Liver (tissue), 9 donors: ENCODE data around the gene DNAJB4. TPM values are rescaled to one million over a fixed set of nuclear protein-coding genes. Genes with fewer than 3 reads are reported as not detected.

ENCODE experiments used
- DNase-seq: peaks from one replicate; pipeline ENCODE4 v3.0.0-alpha.2; 2017; ENCODE audit warnings: low spot score
- H3K27ac ChIP-seq, 2 donors: one replicate each; pipeline ENCODE4 v1.7.0; 2013; ENCODE audit warnings: inconsistent platforms in 2 of 2, low read length in 2 of 2, control low read depth in 1 of 2, low read depth in 1 of 2, mild to moderate bottlenecking in 1 of 2
- H3K27me3 ChIP-seq, 4 donors: one replicate each; pipeline versions ENCODE4 v1.6.1 to v1.7.0; 2013; ENCODE audit warnings: low read length in 3 of 4, inconsistent platforms in 1 of 4, mild to moderate bottlenecking in 1 of 4, moderate library complexity in 1 of 4; ENCODE audit not compliant: control insufficient read depth in 4 of 4, insufficient read depth in 4 of 4
- H3K36me3 ChIP-seq, 4 donors: one replicate each; pipeline versions ENCODE4 v1.6.1 to v1.7.0; 2013; ENCODE audit warnings: low read length in 3 of 4, mild to moderate bottlenecking in 3 of 4, low read depth in 1 of 4, moderate library complexity in 1 of 4; ENCODE audit not compliant: control insufficient read depth in 4 of 4, insufficient read depth in 3 of 4
- H3K4me1 ChIP-seq, 4 donors: one replicate each; pipeline versions ENCODE4 v1.6.1 to v1.7.0; 2013; ENCODE audit warnings: low read length in 3 of 4, mild to moderate bottlenecking in 3 of 4, moderate library complexity in 1 of 4; ENCODE audit not compliant: control insufficient read depth in 4 of 4, insufficient read depth in 4 of 4
- H3K4me3 ChIP-seq, 3 donors: one replicate each; pipeline versions ENCODE4 v1.6.1 to v1.7.0; 2013; ENCODE audit warnings: low read length in 3 of 3, control low read depth in 1 of 3, low read depth in 1 of 3, mild to moderate bottlenecking in 1 of 3
- H3K9ac ChIP-seq, 2 donors: one replicate each; pipeline ENCODE4 v1.7.0; 2013; ENCODE audit warnings: low read length in 2 of 2, mild to moderate bottlenecking in 2 of 2, moderate library complexity in 2 of 2, control low read depth in 1 of 2, low read depth in 1 of 2
- H3K9me3 ChIP-seq, 4 donors: one replicate each; pipeline versions ENCODE4 v1.6.1 to v1.7.0; 2013; ENCODE audit warnings: low read length in 3 of 4; ENCODE audit not compliant: control insufficient read depth in 4 of 4
- EGR1 ChIP-seq, 2 donors: IDR thresholded peaks; 2 replicates each; pipeline ENCODE4 v1.6.1; 2016 to 2018; ENCODE audit warnings: antibody characterized with exemption in 2 of 2, low read depth in 2 of 2
- FOXA1 ChIP-seq: IDR thresholded peaks from 2 replicates; pipeline ENCODE4 v1.6.1; 2016; ENCODE audit warnings: antibody characterized with exemption
- FOXA2 ChIP-seq: IDR thresholded peaks from 2 replicates; pipeline ENCODE4 v1.6.1; 2016; ENCODE audit warnings: antibody characterized with exemption
- GABPA ChIP-seq, 2 donors: IDR thresholded peaks in 1 of 2; conservative IDR thresholded peaks in 1 of 2; 2 replicates each; pipeline ENCODE4 v1.6.1; 2016; ENCODE audit warnings: antibody characterized with exemption in 2 of 2, mild to moderate bottlenecking in 1 of 2, moderate library complexity in 1 of 2
- HNF4A ChIP-seq, 2 donors: conservative IDR thresholded peaks; 2 replicates each; pipeline ENCODE4 v1.6.1; 2016; ENCODE audit warnings: antibody characterized with exemption in 2 of 2, mild to moderate bottlenecking in 2 of 2
- HNF4G ChIP-seq: IDR thresholded peaks from 2 replicates; pipeline ENCODE4 v1.6.1; 2016; ENCODE audit warnings: antibody characterized with exemption
- JUND ChIP-seq, 2 donors: IDR thresholded peaks; 2 replicates each; pipeline ENCODE4 v1.6.1; 2016; ENCODE audit warnings: antibody characterized with exemption in 2 of 2
- NR2F2 ChIP-seq: IDR thresholded peaks from 2 replicates; pipeline ENCODE4 v1.6.1; 2016; ENCODE audit warnings: antibody characterized with exemption
- RAD21 ChIP-seq, 2 donors: IDR thresholded peaks; 2 replicates each; pipeline ENCODE4 v1.6.1; 2016; ENCODE audit warnings: antibody characterized with exemption in 2 of 2, mild to moderate bottlenecking in 2 of 2
- SP1 ChIP-seq: IDR thresholded peaks from 2 replicates; pipeline ENCODE4 v1.6.1; 2018; ENCODE audit warnings: antibody characterized with exemption, mild to moderate bottlenecking
- YY1 ChIP-seq: IDR thresholded peaks from 2 replicates; pipeline ENCODE4 v1.6.1; 2016; ENCODE audit warnings: antibody characterized with exemption, mild to moderate bottlenecking
- WGBS: extraction: QIAGEN DNeasy Blood & Tissue Kit; methylation state at CpG from one replicate; pipeline ENCODE4 v1.1.7; 2013; 5-methylcytosine and 5-hydroxymethylcytosine counted together
- polyA plus RNA-seq, 2 donors: library from polyadenylated mRNA; stranded (reverse) in 1 of 2; unstranded in 1 of 2; fragments of 200-250 nt in 1 of 2; fragments of >200 nt in 1 of 2; fragmentation: Nextera tagmentation in 1 of 2; extraction: Ambion mirVana in 1 of 2; gene quantifications; one replicate each; pipeline versions ENCODE4 v1.2.1 to v1.2.3, GENCODE V29; 2013 to 2015
- total RNA-seq, 2 donors: library from RNA; depleted of rRNA; stranded (reverse); fragments of >200 nt; gene quantifications; one replicate each; pipeline ENCODE4 v1.2.3, GENCODE V29; 2014
- TF ChIP-seq, protein P1 (sequence below): IDR thresholded peaks from 2 replicates; pipeline ENCODE4 v1.6.1; 2016; ENCODE audit warnings: antibody characterized with exemption
- TF ChIP-seq, protein P2 (sequence below): fragments of 150-350 bp; IDR thresholded peaks from 2 replicates; pipeline ENCODE4 v1.5.1; 2017; ENCODE audit warnings: improper control_type of control experiment, low read depth, low read length; ENCODE audit not compliant: missing input control
- TF ChIP-seq, protein P3 (sequence below): IDR thresholded peaks from 2 replicates; pipeline ENCODE4 v1.6.1; 2016; ENCODE audit warnings: antibody characterized with exemption
- TF ChIP-seq, protein P4 (sequence below): IDR thresholded peaks from 2 replicates; pipeline ENCODE4 v1.6.1; 2016; ENCODE audit warnings: antibody characterized with exemption
- donor health status: healthy.
- donor health status: healthy.
- donor health status: healthy.
- donor health status: healthy.
- donor health status: healthy.

Gene DNAJB4
- total and polyA plus RNA-seq, 4 donors, result 5.7 to 21.6 (median 10.0) TPM

DNA sequence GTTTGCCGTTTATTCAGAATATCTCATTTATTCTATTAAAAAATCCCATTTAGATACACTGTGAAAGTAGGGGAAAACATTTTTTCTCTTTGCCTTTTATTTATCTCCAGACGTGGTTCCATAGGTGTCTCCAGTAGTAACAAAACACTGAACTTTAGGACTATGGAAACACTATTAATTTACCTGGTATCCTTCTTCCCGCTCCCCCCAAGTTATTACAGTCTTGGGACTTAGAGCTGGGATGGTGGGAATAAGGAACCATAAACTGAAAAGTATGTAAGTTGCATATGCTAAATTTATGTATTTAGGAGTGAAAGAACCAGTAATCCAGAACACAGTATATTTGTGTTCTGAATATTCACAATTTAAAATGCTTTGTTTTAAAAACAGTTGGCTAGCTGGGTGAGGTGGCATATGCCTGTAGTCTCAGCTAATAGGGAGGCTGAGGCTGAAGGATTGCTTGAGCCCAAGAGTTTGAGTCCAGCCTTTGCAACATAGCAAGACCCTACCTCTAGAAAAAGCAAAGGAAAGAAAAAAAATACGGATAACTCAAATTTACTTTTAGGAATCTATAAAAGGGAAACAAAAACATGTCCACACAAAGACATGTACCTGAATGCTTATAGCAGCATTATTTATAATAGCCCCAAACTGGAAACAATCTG, 3.1 kb downstream of the DNAJB4 start (continued):
- no peak for TF ChIP-seq RAD21 (IDR thresholded peaks at IDR 0.05)
- TF ChIP-seq YY1, result no peak
- TF ChIP-seq GABPA (IDR thresholded peaks at IDR 0.05 in 1 of 2, conservative IDR thresholded peaks at IDR 0.05 in 1 of 2), result no peak
- TF ChIP-seq FOXA1, result no peak
- TF ChIP-seq, protein P1, sequence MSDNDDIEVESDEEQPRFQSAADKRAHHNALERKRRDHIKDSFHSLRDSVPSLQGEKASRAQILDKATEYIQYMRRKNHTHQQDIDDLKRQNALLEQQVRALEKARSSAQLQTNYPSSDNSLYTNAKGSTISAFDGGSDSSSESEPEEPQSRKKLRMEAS, result no peak

DNA sequence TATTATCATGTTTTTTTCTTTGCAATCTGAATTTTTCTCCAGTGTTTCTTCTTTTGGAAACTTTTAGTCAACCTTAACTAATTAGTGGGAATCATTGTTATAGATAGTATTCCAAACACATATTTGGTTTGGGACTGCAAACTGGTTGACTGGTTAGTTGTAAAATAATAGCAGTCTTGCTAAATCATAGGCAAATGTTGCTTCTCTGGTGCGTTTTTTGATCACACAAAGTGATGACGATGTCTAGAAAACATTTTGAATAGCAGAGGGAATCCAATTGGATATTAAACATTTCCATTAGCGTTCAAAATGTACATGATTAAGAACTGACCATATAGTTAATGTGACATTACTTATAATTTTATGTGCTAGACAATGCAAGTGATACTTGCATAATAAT, 4.5 kb downstream of the DNAJB4 start:
- peaks cover 1 to 6% (median 4%) of the 10 kb centered on the region in 4 donors for H3K36me3 ChIP-seq
- no peak overlapping the region for H3K4me3 ChIP-seq
- no peak for TF ChIP-seq RAD21 (IDR thresholded peaks at IDR 0.05)
- TF ChIP-seq EGR1 (IDR thresholded peaks at IDR 0.05; ENCODE audit: low read depth in 2 of 2), result no peak
- no peaks in the 10 kb centered on the region for H3K27me3 ChIP-seq
- peaks cover 2 to 14% (median 10%) of the 10 kb centered on the region in 4 donors for H3K4me1 ChIP-seq
- H3K9ac ChIP-seq, result no peak overlapping the region
- no peaks in the 10 kb centered on the region for H3K9me3 ChIP-seq
- no peak for DNase-seq
- no peak overlapping the region for H3K27ac ChIP-seq
- 86% methylated on average over 3 of the region's 3 CpGs for WGBS

DNA sequence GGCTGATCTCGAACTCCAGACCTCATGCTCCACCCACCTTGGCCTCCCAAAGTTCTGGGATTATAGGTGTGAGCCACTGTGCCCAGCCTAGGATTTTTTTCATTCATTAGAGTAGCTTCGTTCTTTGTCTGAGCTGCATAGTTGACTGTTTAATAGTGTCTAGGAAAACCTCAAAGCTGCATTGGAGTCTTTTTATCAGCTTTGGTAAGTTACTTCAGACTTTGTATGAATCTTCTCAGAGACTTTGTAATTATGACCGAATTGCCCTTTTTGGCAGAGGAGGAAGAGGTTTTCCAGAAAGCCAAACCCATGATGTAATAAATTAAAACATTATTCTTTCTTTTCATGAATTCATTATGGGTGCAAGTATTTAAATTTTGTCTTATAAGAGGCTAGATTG, 5.1 kb downstream of the DNAJB4 start:
- Histone ChIP-seq H3K4me1 (peaks cover 2 to 14% (median 10%) of the 10 kb centered on the region in 4 donors), H3K4me3 (no peak overlapping the region), H3K9ac (no peak overlapping the region), H3K36me3 (peaks cover 2 to 6% (median 4%) of the 10 kb centered on the region in 4 donors), H3K27ac (no peak overlapping the region), H3K27me3 (no peaks in the 10 kb centered on the region), H3K9me3 (no peaks in the 10 kb centered on the region)
- no peak for DNase-seq
- 80% methylated on average over 3 of the region's 3 CpGs for WGBS
- TF ChIP-seq GABPA (IDR thresholded peaks at IDR 0.05 in 1 of 2, conservative IDR thresholded peaks at IDR 0.05 in 1 of 2) (no peak), EGR1 (IDR thresholded peaks at IDR 0.05; ENCODE audit: low read depth in 2 of 2) (no peak), FOXA2 (no peak)
- TF ChIP-seq, protein P2, sequence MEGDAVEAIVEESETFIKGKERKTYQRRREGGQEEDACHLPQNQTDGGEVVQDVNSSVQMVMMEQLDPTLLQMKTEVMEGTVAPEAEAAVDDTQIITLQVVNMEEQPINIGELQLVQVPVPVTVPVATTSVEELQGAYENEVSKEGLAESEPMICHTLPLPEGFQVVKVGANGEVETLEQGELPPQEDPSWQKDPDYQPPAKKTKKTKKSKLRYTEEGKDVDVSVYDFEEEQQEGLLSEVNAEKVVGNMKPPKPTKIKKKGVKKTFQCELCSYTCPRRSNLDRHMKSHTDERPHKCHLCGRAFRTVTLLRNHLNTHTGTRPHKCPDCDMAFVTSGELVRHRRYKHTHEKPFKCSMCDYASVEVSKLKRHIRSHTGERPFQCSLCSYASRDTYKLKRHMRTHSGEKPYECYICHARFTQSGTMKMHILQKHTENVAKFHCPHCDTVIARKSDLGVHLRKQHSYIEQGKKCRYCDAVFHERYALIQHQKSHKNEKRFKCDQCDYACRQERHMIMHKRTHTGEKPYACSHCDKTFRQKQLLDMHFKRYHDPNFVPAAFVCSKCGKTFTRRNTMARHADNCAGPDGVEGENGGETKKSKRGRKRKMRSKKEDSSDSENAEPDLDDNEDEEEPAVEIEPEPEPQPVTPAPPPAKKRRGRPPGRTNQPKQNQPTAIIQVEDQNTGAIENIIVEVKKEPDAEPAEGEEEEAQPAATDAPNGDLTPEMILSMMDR, result no peak

DNA sequence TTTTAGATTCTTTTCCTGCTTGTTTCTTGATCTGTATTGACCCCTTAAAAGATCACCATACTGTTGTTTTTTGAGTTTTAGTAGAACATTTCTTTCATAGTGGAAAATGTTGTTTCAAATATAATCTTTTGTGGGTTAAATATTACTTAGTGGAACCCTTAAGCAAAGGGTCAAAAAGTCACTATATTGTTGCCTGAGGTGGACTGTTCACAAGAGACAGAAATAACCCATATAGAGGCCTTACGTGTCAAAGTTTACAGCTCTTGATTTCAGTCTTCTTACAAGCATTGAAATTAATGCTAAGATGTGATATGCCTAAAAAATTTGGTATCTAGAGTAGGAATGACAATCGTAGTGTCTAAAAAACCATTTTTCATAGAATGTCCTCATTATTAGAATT, 6.3 kb downstream of the DNAJB4 start:
- Histone ChIP-seq H3K27me3 (no peaks in the 10 kb centered on the region), H3K9ac (no peak overlapping the region), H3K4me3 (no peak overlapping the region), H3K4me1 (peaks cover 2 to 14% (median 10%) of the 10 kb centered on the region in 4 donors), H3K36me3 (peaks cover 2 to 8% (median 5%) of the 10 kb centered on the region in 4 donors), H3K27ac (no peak overlapping the region), H3K9me3 (no peaks in the 10 kb centered on the region)
- no peak for DNase-seq
- WGBS, result 96% methylated on average over 2 of the region's 2 CpGs
- TF ChIP-seq HNF4G (no peak), FOXA2 (no peak), JUND (IDR thresholded peaks at IDR 0.05) (no peak), EGR1 (IDR thresholded peaks at IDR 0.05; ENCODE audit: low read depth in 2 of 2) (no peak), HNF4A (conservative IDR thresholded peaks at IDR 0.05) (no peak), YY1 (no peak), RAD21 (IDR thresholded peaks at IDR 0.05) (no peak), NR2F2 (no peak), SP1 (no peak)
- TF ChIP-seq, protein P1, result no peak
- TF ChIP-seq, protein P2, result no peak
- TF ChIP-seq, protein P3, sequence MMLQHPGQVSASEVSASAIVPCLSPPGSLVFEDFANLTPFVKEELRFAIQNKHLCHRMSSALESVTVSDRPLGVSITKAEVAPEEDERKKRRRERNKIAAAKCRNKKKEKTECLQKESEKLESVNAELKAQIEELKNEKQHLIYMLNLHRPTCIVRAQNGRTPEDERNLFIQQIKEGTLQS, result no peak
- TF ChIP-seq, protein P4, sequence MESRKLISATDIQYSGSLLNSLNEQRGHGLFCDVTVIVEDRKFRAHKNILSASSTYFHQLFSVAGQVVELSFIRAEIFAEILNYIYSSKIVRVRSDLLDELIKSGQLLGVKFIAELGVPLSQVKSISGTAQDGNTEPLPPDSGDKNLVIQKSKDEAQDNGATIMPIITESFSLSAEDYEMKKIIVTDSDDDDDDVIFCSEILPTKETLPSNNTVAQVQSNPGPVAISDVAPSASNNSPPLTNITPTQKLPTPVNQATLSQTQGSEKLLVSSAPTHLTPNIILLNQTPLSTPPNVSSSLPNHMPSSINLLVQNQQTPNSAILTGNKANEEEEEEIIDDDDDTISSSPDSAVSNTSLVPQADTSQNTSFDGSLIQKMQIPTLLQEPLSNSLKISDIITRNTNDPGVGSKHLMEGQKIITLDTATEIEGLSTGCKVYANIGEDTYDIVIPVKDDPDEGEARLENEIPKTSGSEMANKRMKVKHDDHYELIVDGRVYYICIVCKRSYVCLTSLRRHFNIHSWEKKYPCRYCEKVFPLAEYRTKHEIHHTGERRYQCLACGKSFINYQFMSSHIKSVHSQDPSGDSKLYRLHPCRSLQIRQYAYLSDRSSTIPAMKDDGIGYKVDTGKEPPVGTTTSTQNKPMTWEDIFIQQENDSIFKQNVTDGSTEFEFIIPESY, result no peak
